H1 (cell line): ENCODE data around the gene CHD9. TPM values are rescaled to one million over a fixed set of nuclear protein-coding genes. Genes with fewer than 3 reads are reported as not detected.

Experiments used
- CBX5 ChIP-seq: fragments of 300-800, 300-1000 bp; sonication (generic); IDR thresholded peaks from 2 replicates; pipeline ENCODE4 v1.7.1; 2016; ENCODE audit warnings: antibody characterized with exemption, low read length, low read depth
- RXRA ChIP-seq: IDR thresholded peaks from 2 replicates; pipeline ENCODE4 v1.6.1; 2011; ENCODE audit warnings: low read depth, mild to moderate bottlenecking, low read length, moderate library complexity; ENCODE audit not compliant: insufficient read depth
- SIN3A ChIP-seq, 2 experiments: IDR thresholded peaks in 1 of 2; conservative IDR thresholded peaks in 1 of 2; 2 replicates each; pipeline ENCODE4 v1.6.1; 2011 to 2012; ENCODE audit warnings: low read length in 2 of 2, improper control_type of control experiment in 1 of 2, low read depth in 1 of 2, mild to moderate bottlenecking in 1 of 2
- USF2 ChIP-seq: IDR thresholded peaks from 2 replicates; pipeline ENCODE4 v1.6.1; 2011; ENCODE audit warnings: low read length, improper control_type of control experiment
- polyA plus RNA-seq, 7 experiments: library from polyadenylated mRNA; depleted of rRNA in 3 of 7; stranded (reverse) in 5 of 7; unstranded in 2 of 7; fragments of >200 nt in 5 of 7; fragments of 200-250 nt in 2 of 7; gene quantifications; 1 replicate in 5 of 7; 2 replicates in 1 of 7; 4 replicates in 1 of 7; pipeline versions ENCODE4 v1.2.1 to v1.2.3, GENCODE V29; 2011 to 2013; ENCODE audit warnings: missing spikeins in 2 of 7, mixed read lengths in 2 of 7
- total RNA-seq: library from RNA; stranded (reverse); fragmentation: NEBNext Ultra II Directional; extraction: Animal tissue kit (Norgen Biotek cat#: 25700); gene quantifications from 2 replicates; pipeline ENCODE4 v1.2.1, GENCODE V29; 2021

The CHD9 gene
- total and polyA plus RNA-seq, 2 of the 8 experiments (the other 6 are each of a cell fraction or from before 2014, with no cell fraction given): 9.9 to 32.4 TPM

- 0 out of 4 replicates have a peak, but pooled peaks of 1 of the 2 experiments have one; percentile 36 for TF ChIP-seq SIN3A (conservative IDR thresholded peaks at IDR 0.05 in 1 of 2, IDR thresholded peaks at IDR 0.05 in 1 of 2; ENCODE audit: low read depth in 1 of 2, low read length in 2 of 2)
- no peak for TF ChIP-seq CBX5
- TF ChIP-seq USF2: no peak
- TF ChIP-seq RXRA: no peak
Observed at GRCh38 chr16:53041320-53042051, 13.3 kb upstream of the CHD9 start (continued).
